ENCODE results near the gene EFCAB11.

EFCAB11 gene, protein sequence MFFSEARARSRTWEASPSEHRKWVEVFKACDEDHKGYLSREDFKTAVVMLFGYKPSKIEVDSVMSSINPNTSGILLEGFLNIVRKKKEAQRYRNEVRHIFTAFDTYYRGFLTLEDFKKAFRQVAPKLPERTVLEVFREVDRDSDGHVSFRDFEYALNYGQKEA

DNA sequence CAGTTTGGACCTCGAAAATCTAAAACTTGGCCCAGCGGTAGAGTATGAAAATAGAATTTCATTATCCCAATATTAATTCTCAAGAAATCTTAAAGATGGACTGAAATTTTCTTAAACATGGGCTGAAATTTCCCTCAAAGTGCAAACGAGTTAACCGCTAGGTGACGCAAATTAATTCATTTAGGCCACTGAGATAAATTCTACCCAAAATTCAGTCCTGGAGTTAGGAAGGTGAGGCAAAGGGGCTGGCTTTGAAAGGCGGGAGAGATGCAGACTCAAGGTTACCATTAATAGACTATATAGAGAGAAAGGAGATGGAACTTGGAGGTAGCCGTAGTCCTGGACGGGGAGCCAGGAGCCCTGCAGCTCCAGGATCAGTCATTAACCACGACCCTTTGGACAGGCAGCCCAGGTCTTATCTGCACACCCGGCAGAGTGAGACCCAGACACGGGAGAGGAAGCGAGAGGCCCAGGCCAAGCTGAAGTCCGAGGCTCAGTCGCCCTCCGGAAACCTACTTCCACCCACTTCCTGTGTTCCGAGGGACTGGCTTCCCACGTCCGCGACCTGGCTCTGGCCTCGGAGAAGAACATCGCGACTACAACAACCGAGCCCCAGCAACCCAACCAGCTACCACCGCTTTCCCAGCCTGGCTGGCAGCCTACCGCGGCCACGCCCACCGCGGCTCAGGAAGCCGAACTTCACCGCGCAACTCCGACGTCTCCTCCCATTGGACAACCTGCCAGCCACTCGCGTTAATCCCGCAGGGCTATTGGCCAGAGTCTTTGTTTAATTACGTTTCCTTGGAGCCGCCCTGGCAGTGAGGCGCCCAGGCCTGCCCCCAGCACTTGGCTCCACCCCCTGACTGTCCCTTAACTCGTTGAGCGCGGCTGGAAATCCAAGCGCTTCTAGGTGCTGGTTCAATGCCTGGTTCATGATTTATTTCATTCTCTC, at the start of gene EFCAB11:
TSS of gene EFCAB11 (minus strand) at position 661 of the 952 bp plus-strand sequence. CDS start at position 591, 70 bp downstream.
- peak; percentile 92 for DNase-seq (ENCODE audit: low read depth)

DNA sequence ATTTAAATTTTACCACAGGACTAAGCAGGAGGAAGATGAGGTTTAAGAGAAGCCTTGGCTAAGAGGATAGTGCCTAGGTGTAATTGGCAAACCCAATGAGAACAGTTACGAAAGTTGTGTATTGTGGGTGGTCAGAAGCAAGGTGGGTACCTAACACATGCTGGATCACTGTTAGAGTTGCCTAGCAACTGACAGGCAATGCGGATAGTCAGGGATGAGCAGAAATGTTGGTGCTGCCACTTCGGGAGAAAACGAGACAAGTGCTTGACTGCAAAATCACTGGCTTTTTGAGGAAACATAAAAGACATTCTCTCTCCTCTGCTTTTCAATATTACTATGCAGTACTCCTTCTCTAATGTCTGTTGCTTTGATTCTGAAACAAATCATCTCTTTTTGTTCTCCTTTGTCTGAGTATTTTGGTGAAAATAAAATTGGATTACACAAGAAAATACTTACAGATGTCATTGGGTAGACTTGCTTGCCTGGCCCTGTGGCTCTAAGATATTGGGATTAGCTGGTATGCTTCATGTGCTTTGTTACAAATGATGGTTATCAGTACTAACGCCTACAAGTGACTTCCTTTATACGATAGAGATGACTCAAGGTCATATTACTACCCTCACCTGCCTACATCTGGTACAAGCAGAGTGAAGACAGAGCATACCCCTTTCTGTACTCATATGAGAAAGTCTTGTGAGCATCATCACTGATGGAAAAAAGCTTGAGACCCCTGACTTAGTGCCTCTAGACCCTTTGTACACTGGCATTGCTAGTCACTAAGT, 49.2 kb upstream of the EFCAB11 start:
- DNase-seq (ENCODE audit: low read depth): no peak

DNA sequence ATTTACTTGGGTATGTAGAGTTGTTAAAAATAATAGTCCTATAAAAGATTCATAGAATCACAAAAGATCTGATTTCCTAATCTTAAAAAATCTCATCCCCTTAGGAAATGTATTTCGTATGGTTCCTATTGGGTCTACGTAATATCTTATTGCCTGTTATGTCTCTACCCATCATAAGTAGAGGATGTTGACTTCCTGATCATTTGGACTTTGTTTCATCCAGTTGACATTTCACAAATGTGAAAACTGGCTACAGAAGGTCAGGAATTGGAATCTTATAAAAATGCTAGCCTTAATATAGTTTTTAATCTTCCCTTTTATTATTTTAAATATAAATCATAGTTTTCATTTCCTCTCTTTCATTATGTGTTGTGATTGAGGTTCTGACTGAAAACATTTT, 46.4 kb upstream of the EFCAB11 start:
- DNase-seq (ENCODE audit: low read depth): no peak

DNA sequence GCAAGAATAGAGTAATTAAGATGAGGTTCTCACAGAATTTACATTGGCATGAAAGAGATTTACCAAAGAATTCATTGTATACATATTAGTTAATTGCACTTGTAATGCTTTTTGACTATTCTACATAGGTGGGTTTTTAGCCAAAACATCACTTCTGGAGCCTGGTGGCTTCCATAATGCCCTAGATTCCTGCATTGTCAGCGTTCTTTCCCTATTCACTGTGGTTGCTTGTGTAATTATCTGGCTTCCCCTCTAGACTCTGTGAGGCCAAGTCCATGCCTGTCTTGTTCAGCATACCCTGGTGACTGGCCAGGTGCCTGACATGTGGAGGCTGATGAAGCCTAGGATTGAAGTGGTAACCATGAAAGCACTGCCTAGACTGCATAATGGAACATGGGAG, 42.4 kb upstream of the EFCAB11 start:
- DNase-seq (ENCODE audit: low read depth): no peak

DNA sequence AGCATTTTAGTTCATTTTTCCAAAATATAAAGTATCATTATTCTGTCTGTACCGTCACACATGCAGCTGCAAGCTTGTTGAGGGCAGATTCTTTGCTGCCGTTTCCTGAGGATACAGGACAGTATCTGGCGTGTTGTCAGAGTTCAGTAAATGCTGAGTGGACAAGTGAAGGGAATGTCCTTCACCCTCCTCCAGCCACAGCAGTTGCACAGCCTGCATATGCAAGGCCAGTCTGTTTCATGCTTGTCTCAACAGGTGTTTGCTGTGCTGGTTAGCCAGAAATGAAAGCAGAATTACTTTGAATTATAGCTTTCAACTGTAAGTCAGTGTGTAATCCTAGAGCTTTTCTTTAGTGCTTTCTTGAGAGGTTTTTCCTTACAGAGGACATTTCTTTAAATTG, 37.7 kb upstream of the EFCAB11 start:
- DNase-seq (ENCODE audit: low read depth): no peak

DNA sequence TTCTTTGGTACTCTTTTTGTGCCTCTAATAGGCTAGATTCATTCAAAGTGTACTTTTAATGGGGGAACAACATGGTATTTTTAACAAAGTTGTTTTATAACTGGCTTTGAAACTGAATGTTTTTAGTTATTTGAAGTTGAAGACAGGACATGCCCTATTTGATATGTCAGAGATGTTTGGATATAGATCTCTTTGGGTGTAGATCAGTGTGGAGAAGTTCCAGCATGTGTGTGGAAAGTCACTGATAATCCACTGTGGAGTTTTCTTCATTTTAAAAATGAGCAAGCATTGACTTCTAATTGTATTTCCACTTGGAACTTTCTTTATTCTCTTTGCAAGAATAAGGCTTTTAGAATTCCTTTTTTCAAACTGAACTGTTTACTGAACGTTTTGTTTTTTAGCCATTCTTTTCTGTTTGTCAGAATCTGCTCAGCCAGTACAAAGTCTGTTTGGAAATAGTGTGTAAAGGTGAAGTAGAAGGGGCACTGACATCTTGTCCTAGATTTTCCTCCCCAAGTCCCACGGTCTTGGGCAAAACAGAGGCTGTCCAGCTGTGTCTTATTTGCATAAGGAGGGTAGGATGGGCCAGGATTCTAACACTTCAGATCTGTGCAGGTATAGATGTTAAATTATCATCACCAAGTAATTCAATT, 36.2 kb upstream of the EFCAB11 start:
- DNase-seq (ENCODE audit: low read depth): no peak

DNA sequence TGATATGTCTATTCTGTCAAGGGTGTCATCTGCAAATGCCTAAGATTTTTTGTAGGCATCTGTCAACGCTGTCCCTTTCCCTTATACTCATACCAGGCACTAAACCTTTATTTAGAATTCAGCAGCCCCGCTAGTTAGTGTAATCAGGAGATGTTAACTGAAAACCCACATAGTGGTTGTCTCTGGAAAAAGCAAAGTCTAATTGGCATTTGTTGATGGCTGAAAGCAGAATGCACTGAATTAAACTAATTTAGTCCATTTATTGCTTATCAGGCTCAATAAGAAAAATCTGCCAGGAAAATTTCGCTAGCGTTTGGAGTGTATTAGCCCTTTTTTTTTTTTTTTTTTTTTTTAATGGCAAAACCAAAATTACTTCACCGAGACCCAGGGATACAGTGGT, 35.7 kb upstream of the EFCAB11 start:
- no peak for DNase-seq (ENCODE audit: low read depth)

DNA sequence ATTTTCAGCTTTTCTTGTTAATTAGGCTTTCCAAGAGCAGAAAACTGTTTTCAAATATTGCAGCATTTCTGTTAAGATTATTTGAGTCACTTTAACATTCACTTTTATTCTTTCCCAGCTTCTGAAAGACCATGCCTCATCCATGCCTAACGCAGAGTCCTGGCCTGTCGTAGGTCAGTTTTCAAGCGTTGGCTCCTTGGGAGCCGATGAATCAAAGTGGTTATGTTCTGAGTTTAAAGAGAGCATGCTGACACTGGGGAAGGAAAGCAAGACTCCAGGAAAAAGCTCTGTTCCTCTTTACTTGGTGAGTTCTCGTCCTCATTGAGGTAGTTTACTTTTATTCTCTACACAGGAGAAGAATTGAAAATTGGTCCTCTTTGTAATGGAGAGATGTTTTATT, 34.3 kb upstream of the EFCAB11 start:
- no peak for DNase-seq (ENCODE audit: low read depth)

DNA sequence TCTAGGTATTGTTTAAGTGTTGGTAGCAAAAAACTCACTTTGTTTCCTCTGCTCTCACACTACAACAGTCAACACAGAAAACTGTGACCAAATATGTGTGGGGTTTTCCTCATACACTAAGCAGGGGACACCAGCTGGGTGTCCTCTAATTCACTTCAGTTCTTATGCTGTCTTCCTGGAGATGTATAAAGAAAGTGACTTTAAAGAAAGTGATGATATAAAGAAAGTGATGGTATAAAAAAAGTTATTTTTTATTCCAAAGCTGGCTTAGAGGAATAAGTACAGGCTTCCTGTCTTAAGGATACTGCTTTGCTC, 32.6 kb upstream of the EFCAB11 start:
- DNase-seq (ENCODE audit: low read depth): no peak

DNA sequence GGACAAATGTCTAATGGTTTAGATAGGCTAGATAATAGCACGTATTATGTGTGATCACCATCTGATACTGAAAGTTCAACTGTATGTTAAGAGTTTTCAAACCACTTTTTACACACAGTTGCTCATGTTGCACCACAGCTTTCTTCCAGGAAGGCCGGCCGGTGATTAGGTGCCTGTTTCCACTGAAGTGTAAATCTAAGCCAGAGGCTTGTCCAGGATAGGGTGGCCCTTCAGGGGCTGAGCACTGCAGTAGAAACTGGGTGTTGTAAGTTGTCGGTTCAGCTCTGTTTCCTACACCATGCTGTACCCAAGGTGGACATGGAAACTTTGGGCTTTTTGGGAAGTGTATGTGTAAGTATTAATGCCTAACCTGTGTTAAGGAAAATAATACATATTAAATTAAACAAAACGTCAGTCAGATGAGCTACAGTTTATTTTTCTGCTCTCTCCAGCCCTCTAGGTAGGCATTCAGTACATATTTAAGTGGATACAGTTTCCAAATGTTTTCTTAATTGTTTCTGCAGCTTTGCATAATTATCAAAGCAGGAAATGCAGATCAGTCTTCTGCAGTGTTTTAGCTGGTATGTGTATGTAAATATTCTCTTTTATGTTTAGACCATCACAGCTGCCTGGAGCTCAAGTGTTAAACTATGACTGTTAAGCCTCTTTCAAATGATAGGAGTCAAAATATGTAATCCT, 32.1 kb upstream of the EFCAB11 start:
- no peak for DNase-seq (ENCODE audit: low read depth)

DNA sequence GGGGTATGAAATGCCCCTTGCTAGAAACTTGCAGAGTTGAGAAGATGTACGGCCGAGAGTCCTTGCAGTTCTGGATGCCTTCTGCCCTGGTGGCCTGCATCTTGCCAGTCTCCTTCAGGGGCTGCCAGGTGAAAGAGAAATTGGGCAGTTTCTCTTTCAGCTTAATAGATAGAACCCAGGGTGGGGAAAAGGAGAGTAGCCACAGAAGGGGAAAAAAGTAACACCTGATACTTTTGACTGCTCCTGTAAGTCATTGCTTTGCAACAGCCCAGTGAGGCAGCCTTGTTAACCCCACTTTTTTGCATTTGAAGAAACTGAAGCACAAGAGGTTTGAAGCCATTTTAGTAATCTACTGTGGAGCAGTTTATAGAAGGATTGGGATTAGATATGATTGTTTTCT, 28.8 kb upstream of the EFCAB11 start:
- DNase-seq (ENCODE audit: low read depth): no peak

DNA sequence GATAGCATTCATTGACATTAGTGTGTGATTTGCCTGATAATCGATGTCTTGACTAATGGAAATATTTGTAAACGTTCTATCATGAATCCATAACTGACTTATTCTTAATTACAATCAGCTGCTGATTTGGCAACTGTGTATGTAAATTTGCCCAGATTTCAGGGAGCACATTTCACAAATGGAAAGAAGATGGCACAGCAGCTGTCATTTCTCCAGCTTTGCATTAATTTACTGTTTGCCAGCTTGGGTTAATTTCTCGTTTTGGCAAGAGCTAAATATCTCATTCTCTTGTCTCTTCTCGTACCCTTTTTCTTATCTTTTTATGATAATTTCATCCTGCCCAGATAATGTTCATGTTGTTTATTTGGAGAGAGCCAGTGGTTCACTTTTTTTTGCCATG, 24.1 kb upstream of the EFCAB11 start:
- no peak for DNase-seq (ENCODE audit: low read depth)

DNA sequence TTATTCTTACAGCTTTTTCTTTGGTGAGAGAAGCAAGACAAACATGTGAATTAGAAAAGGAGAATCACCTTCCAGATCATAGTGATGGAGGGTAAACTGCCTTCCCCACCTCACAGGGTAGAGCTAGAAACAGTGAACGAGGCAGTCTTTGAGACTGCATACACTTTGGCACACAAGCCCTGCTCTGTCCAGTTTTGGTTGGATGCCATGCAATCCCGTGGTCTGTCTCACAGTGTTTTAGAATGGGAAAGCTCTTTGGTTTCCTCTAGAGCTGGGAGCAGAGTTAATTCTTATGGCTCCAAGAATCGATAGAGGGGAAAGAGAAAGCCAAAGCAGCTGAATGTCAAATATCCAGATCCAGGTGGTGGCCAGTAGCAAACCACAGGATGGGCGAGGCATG, 23.1 kb upstream of the EFCAB11 start:
- DNase-seq (ENCODE audit: low read depth): no peak

DNA sequence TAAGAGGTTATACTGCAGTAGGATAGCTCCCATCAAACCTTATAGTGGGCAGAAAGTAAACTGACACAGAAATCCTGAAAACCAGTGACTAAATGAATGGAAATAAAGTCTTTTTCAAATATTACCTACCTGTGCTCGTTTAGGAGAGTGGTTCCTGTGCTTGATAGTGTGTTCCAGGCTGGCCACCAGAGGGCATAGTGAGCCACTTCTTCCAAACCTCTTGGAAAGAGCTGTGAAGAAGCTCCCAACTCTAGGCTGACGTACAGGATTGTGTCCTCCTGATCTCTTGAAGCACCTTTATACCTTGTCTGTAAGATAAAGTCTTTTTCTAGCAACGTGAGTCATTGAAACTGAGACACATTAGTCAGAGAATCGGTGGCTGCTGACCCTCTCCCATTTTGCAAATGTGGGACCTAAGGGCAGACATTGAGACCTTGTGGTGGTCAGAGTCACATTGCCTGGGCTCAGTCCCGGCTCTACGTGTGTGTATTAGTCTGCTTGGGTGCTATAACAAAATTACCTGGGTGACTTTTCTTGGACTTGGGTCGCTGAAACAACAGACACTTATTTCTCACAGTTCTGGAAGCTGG, 18.8 kb upstream of the EFCAB11 start:
- no peak for DNase-seq (ENCODE audit: low read depth)

DNA sequence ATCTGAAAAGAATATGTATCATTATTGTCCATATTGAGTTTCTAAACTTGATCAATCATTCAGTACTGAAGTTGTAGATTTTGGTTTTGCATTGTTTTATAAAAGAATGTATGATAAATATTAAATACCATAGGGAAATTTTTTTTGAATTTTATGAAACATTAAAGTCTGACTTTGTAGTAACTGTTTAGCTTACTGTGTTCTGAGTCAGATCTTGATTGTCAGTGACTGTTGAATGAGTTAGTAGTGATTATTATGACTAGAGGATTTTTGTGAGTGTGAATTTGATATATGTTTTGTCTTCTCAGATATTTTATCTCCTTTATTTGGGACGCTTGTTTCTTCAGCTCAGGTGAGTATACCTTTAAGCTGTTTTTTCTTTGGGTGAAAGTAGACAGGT, 11.3 kb upstream of the EFCAB11 start:
- no peak for DNase-seq (ENCODE audit: low read depth)

DNA sequence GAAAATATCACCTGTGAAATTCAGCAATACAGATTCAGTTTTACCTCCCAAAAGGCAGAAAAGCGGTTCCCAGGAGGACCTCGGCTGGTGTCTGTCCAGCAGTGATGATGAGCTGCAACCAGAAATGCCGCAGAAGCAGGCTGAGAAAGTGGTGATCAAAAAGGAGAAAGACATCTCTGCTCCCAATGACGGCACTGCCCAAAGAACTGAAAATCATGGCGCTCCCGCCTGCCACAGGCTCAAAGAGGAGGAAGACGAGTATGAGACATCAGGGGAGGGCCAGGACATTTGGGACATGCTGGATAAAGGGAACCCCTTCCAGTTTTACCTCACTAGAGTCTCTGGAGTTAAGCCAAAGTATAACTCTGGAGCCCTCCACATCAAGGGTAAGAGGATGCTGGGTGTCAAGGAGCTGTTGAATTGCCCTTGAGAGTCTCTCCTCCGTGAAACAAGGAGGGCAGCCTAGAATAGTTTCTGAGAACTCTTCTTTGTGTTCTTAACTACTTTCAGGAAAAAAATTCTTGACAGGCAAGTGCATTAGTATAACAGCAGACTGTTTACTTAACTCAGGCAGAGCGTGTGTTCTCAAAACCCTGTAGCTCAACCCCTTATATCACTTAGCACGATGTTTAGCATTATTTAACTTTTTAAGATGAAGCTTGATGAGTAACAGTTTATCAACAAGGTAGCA, 8.9 kb upstream of the EFCAB11 start:
- DNase-seq (ENCODE audit: low read depth): no peak

DNA sequence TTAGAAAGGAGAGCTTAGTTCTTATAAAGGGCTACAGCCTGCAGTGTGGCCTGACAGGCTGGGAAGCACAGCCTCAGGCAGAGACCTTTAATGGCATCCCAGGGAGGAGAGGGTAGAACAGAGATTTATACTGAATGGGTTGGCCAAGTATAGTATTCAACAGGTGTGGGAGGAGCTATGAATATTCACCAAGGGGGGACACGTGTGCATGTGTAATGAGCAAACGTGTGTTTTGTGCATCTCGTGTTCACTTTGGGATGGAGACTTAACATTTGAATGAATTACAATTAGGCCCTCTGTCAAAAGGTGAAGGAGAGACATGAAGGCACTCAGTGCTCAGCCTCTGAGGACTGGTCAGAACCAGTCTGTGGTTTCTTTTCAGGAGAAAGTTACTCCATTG, 6.4 kb upstream of the EFCAB11 start:
- no peak for DNase-seq (ENCODE audit: low read depth)

DNA sequence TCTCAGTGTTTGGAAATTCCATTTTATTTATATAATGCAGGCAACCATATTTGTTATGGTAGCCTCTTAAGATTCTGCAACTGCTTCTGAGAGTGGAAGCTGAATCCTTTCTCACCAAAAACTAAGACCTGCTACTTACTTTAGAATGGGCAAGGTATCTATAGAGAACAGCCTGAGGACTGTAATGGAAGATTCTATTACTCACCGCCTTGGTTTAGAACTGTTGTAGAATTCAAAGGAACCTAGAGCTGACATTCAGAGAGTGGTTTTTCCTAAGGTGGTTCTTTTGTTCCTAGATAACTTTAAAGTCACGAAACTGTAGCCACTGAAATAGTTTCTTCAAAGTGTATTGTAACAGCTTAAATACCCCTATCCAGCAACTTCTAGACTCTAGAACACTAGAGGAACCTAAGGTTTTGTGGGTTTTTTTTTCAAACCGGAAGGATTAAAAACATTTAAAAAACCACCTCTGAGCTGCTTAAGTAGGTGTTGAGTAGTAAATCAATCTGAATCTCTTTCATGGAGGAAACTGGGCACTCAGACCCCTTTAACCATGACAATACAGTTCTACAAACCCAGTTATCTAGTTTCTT, 5.4 kb upstream of the EFCAB11 start:
- no peak for DNase-seq (ENCODE audit: low read depth)

DNA sequence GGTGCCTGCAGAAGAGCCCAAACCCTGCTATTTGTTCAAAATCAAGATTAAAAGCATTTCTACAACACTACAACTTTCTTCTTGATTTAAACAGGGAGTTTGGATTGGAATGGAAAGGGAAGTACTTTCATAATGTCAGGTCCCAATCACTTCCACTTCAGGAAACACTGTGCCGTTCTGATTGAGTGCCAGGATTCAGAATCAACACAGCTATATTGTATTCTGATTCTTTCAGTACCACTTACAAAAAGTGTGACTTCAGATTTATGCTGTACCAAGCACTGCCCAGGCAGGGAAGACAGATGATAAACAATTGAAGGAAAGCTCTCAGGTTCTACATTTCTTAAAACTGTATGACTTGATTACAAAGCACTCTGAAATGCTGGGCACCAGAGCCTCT, 4.4 kb upstream of the EFCAB11 start:
- no peak for DNase-seq (ENCODE audit: low read depth)

DNA sequence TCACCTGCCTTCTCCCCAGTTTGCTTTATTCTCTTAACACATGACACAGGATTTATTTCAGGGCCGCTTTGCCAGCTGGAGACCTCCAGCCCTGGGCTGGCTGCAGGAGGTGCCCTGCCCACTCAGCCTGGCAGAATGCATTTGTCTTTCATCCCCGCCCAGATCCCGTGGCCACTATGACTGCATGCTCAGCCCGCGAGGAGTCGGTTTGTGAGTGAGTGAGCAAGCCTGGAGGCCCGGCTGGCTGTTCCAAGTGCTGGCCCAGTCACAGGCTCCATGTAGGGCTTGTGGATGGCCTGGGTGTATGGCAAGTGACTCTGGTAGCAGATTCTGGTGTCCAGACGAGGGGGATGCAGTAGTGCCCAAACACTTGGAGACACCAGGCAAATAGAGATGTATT, 3.3 kb upstream of the EFCAB11 start:
- no peak for DNase-seq (ENCODE audit: low read depth)

DNA sequence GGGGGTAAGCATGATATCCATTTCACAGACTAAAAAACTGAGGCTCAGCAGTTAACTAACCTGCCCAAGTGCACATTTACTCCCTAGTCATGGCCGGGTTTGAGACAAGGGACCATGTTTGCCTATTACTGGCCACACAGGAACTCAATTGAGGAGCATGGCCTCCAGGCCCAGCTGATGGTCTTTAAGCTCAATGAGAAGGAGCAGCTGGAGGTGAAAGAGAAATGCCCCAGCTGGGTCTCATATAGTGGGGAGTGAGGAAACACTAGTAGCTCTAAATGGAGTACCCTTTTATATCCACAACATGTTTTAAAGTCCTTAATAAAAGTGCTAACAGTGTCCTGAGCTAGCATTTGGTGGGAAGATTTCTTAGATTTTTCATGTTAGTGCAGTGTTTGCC, 2.8 kb upstream of the EFCAB11 start:
- DNase-seq (ENCODE audit: low read depth): no peak
